K562 (cell line): ENCODE results near the gene LRRC41. TPM values are rescaled to one million over a fixed set of nuclear protein-coding genes. Genes with fewer than 3 reads are reported as not detected.

ENCODE experiments used
- BRF2 ChIP-seq: IDR thresholded peaks from 3 replicates; pipeline ENCODE4 v1.6.1; 2011; ENCODE audit warnings: borderline replicate concordance, mild to moderate bottlenecking; ENCODE audit not compliant: insufficient read length, insufficient read depth
- COPS2 ChIP-seq: fragments of 450-650 bp; conservative IDR thresholded peaks from 2 replicates; pipeline ENCODE4 v1.6.1; 2016; ENCODE audit warnings: mild to moderate bottlenecking, moderate library complexity
- DLX4 ChIP-seq: fragments of 250-450 bp; sonication (Bioruptor Pico); IDR thresholded peaks from 2 replicates; pipeline ENCODE4 v1.6.1; 2021; ENCODE audit warnings: mild to moderate bottlenecking
- NCOR1 ChIP-seq: fragments of 450-650 bp; IDR thresholded peaks from 2 replicates; pipeline ENCODE4 v1.6.1; 2016; ENCODE audit warnings: mild to moderate bottlenecking, moderate library complexity
- RAD51 ChIP-seq: fragments of 450-650 bp; IDR thresholded peaks from 2 replicates; pipeline ENCODE4 v1.7.1; 2016; ENCODE audit warnings: low read depth, mild to moderate bottlenecking, borderline replicate concordance
- SIN3A ChIP-seq, 2 experiments: fragments of 150-350 bp in 1 of 2; IDR thresholded peaks; 2 replicates each; pipeline ENCODE4 v1.6.1; 2011 to 2016; ENCODE audit warnings: borderline replicate concordance in 2 of 2, low read depth in 2 of 2, low read length in 2 of 2, mild to moderate bottlenecking in 2 of 2, moderate library complexity in 2 of 2; ENCODE audit not compliant: control insufficient read depth in 1 of 2
- SMAD1 ChIP-seq: fragments of 150-350 bp; IDR thresholded peaks from 2 replicates; pipeline ENCODE4 v1.6.1; 2014; ENCODE audit warnings: low read length, low read depth; ENCODE audit not compliant: partially characterized antibody
- SMAD2 ChIP-seq: fragments of 150-350 bp; IDR thresholded peaks from 2 replicates; pipeline ENCODE4 v1.6.1; 2014; ENCODE audit warnings: low read depth, mild to moderate bottlenecking, low read length
- ZNF133 ChIP-seq: fragments of 250-450 bp; sonication (Bioruptor Pico); IDR thresholded peaks from 2 replicates; pipeline ENCODE4 v1.4.0; 2020; ENCODE audit warnings: mild to moderate bottlenecking
- ZNF165 ChIP-seq: fragments of 250-450 bp; sonication (Bioruptor Pico); IDR thresholded peaks from 2 replicates; pipeline ENCODE4 v1.4.0; 2020; ENCODE audit warnings: borderline replicate concordance
- ZNF398 ChIP-seq: fragments of 250-450 bp; sonication (Bioruptor Pico); IDR thresholded peaks from 2 replicates; pipeline ENCODE4 v1.8.0; 2021; ENCODE audit warnings: moderate library complexity, mild to moderate bottlenecking, inconsistent platforms
- polyA plus RNA-seq, 8 experiments: library from polyadenylated mRNA; depleted of rRNA in 4 of 8; stranded (reverse) in 5 of 8; unstranded in 3 of 8; fragments of >200 nt; fragmentation: Nextera tagmentation in 2 of 8; fragmentation: Illumina TruSeq in 1 of 8; extraction: Ambion mirVana in 2 of 8; extraction: Trizol in 1 of 8; gene quantifications; 2 replicates each; pipeline versions ENCODE4 v1.2.1 to v1.2.3, GENCODE V29; 2011 to 2014; ENCODE audit warnings: inconsistent platforms in 1 of 8, missing spikeins in 1 of 8
- total RNA-seq, 7 experiments: library from RNA; depleted of rRNA in 6 of 7; stranded (reverse); fragments of >200 nt in 6 of 7; fragmentation: Illumina TruSeq in 2 of 7; extraction: Trizol in 2 of 7; gene quantifications; 2 replicates each; pipeline versions ENCODE4 v1.2.1 to v1.2.3, GENCODE V29; 2011 to 2021; ENCODE audit warnings: low replicate concordance in 1 of 7
- TF ChIP-seq, protein P1 (sequence below): sonication (generic); formaldehyde crosslinking; IDR thresholded peaks from 2 replicates; pipeline ENCODE4 v1.8.0; 2022; ENCODE audit warnings: mild to moderate bottlenecking, missing genetic modification reagents, borderline replicate concordance
- TF ChIP-seq, protein P2 (sequence below): sonication (generic); formaldehyde crosslinking; IDR thresholded peaks from 2 replicates; pipeline ENCODE4 v1.8.0; 2022; ENCODE audit warnings: mild to moderate bottlenecking, missing genetic modification reagents
- TF ChIP-seq, protein P3 (sequence below): fragments of 450-650 bp; formaldehyde crosslinking; IDR thresholded peaks from 2 replicates; pipeline ENCODE4 v1.4.0; 2020; ENCODE audit warnings: mild to moderate bottlenecking, moderate library complexity

LRRC41 gene
- total and polyA plus RNA-seq, 9 of the 15 experiments (the other 6 are each of a cell fraction or from before 2014, with no cell fraction given) = 10.5 to 64.7 (median 44.2) TPM

- TF ChIP-seq ZNF398 (CRISPR knock-in tag) = no peak
- TF ChIP-seq ZNF165 = no peak
- peak; percentile 25; the same call in 1 of the 2 replicates for TF ChIP-seq RAD51
- TF ChIP-seq ZNF133 (CRISPR knock-in tag) = no peak
- no peak for TF ChIP-seq DLX4
- TF ChIP-seq SIN3A (IDR thresholded peaks at IDR 0.05; ENCODE audit: borderline replicate concordance in 2 of 2, control insufficient read depth in 1 of 2, low read depth in 2 of 2, low read length in 2 of 2) = peak; percentile 43 to 50; a peak in 2 of 4 replicates
- no peak for TF ChIP-seq SMAD2
- TF ChIP-seq, protein P1, sequence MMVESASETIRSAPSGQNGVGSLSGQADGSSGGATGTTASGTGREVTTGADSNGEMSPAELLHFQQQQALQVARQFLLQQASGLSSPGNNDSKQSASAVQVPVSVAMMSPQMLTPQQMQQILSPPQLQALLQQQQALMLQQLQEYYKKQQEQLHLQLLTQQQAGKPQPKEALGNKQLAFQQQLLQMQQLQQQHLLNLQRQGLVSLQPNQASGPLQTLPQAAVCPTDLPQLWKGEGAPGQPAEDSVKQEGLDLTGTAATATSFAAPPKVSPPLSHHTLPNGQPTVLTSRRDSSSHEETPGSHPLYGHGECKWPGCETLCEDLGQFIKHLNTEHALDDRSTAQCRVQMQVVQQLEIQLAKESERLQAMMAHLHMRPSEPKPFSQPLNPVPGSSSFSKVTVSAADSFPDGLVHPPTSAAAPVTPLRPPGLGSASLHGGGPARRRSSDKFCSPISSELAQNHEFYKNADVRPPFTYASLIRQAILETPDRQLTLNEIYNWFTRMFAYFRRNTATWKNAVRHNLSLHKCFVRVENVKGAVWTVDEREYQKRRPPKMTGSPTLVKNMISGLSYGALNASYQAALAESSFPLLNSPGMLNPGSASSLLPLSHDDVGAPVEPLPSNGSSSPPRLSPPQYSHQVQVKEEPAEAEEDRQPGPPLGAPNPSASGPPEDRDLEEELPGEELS = 0 out of 2 replicates have a peak, but pooled peaks have one; percentile 67
- TF ChIP-seq BRF2 = no peak
- peak; percentile 34 for TF ChIP-seq SMAD1
- TF ChIP-seq, protein P2, sequence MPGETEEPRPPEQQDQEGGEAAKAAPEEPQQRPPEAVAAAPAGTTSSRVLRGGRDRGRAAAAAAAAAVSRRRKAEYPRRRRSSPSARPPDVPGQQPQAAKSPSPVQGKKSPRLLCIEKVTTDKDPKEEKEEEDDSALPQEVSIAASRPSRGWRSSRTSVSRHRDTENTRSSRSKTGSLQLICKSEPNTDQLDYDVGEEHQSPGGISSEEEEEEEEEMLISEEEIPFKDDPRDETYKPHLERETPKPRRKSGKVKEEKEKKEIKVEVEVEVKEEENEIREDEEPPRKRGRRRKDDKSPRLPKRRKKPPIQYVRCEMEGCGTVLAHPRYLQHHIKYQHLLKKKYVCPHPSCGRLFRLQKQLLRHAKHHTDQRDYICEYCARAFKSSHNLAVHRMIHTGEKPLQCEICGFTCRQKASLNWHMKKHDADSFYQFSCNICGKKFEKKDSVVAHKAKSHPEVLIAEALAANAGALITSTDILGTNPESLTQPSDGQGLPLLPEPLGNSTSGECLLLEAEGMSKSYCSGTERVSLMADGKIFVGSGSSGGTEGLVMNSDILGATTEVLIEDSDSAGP = 0 out of 2 replicates have a peak, but pooled peaks have one; percentile 29
- no peak for TF ChIP-seq COPS2
- TF ChIP-seq, protein P3, sequence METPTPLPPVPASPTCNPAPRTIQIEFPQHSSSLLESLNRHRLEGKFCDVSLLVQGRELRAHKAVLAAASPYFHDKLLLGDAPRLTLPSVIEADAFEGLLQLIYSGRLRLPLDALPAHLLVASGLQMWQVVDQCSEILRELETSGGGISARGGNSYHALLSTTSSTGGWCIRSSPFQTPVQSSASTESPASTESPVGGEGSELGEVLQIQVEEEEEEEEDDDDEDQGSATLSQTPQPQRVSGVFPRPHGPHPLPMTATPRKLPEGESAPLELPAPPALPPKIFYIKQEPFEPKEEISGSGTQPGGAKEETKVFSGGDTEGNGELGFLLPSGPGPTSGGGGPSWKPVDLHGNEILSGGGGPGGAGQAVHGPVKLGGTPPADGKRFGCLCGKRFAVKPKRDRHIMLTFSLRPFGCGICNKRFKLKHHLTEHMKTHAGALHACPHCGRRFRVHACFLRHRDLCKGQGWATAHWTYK = peak; percentile 76
- TF ChIP-seq NCOR1 = 0 out of 2 replicates have a peak, but pooled peaks have one; percentile 23
These were observed 56.6 kb downstream of the LRRC41 start (continued) for GRCh38 chr1:46246548-46247435.
